LoVo (cell line): ENCODE measurements around the gene RBM17.
"Not testable (repeated sequence)": the region's sequence is repeated elsewhere in the genome, so short reads cannot be mapped to it uniquely, and the experiment has no call there.

Experiments used
- DNase-seq: peaks from one replicate; pipeline ENCODE4 v3.0.0-alpha.2; 2016; ENCODE audit warnings: low spot score

The RBM17 gene

DNA sequence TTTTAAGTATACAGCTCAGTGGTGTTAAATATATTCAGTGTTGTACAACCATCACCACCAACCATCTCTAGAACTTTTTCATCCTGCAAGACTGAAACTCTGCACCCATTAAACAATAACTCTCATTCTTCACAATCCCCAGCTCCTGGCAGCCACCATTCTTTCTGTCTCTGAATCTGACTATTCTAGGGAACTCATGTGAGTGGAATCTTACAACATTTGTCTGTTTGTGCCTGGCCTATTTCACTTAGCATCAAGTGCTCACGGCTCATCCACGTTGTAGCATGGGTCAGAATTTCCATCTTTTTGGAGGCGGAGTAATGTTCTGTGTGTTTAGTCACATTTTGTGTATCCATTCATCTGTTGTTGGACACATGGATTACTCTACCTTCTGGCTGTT, 73.1 kb downstream of the RBM17 start:
- DNase-seq: no peak

DNA sequence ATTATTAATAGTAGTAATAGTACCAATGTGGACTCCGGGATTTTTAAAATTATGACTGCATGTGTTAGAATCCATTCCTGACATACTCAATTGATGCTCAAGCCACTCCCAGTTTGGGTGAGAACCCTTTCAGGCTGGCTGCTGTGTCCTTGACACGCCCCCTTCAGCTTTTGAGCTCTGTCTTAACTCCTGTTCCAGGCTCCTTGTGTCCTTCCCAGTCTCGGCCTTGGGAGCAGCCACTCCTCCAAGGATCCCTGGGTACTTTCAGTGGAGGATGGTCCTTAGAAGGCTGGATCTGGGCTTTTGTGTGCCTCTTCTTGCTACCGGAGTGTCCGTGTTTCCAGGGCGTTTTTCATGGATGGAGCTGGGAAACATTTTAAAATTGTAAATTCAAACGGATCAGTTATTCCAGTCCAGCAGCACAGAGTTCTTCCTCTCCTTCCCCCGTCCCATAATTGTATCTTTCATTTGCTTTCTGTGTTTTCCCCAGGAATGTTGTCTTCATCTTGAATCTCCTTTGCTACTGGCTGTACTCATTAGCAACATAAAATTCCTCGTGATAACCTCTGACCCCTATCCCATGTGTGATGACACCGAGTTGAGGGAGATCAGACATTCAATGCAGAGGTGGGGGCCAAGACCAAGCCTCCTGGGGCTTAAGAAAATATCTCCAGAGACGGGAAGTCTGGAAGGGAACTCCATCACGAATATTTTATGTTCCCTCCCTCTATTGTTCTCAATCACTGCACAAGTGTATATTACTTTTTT, 73.9 kb downstream of the RBM17 start:
- no peak for DNase-seq

DNA sequence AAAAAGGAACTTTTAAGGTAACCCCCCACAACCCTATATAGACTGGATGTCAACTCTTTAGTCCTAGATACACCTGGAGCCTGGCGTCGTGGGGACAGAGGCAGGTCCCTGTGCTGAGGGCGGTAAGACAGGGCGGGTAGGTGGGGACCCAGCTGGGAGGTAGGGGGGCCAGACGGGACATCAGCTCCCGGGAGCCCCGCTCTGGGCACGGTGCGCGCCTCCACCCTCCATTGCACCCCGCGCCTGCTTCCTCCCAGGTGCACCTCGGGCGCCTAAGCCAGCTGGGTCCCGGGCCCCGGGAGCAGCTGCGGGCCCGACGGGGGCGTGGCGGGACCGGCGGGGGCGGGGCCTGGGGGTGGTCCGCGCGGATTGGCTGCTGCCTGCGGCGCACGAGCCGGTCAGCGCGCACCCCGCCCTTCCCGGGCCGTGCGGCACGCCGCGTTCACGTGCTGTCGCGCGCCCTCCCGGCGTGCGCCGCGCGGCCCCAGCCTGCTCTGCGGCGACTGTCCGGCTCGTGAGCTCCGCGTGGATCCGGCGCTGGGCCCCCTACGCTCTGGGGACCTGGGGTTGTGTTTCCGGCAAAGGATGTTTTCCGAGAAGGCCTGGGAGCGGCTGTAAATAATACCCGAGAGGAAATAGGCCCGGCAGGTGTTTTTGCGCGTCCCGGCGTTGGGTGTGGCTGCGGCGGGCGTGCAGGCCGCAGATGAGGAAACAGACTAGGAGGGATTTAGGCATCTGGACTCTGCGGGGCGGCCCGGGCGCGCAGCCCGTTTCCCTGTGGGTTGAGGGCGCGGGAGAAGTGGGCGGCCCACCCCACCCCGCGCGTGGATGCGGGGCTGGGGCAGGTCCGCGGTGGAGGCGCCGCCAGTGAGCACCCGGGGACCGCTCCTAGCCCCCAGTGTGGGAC, 74.8 kb downstream of the RBM17 start:
- peak; percentile 90 for DNase-seq

DNA sequence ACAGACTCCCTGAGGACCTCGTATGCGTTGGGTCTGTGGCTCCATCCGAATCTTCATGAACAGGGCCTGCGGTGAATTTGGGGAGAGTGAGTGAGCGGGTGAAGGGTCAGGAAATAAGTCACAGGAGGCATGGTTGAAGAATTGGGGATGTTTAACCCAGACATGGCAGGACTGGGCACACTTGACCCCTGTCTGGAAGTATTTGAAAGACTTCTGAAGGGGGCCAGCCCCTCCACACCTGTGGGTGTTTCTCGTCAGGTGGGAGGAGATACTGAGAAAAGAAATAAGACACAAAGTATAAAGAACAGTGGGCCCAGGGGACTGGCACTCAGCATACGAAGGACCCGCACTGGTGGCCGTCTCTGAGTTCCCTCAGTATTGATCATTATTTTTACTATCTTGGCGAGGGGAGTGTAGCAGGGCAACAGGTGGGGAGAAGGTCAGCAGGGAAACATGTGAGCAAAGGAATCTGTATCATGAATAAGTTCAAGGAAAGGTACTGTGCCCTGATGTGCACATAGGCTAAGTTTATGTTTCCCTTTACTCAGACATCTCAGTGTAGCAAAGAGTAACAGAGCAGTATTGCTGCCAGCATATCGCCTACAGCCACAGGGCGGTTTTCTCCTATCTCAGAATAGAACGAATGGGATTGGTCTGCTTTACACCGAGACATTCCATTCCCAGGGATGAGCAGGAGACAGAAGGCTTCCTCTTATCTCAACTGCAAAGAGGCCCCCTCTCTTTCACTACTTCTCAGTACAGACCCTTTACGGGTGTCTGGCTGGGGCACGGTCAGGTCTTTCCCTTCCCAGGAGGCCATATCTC, 75.6 kb downstream of the RBM17 start:
- DNase-seq: no peak

GRCh38 chr10:6165221-6165725, 76.4 kb downstream of the RBM17 start:
- DNase-seq: no peak

DNA sequence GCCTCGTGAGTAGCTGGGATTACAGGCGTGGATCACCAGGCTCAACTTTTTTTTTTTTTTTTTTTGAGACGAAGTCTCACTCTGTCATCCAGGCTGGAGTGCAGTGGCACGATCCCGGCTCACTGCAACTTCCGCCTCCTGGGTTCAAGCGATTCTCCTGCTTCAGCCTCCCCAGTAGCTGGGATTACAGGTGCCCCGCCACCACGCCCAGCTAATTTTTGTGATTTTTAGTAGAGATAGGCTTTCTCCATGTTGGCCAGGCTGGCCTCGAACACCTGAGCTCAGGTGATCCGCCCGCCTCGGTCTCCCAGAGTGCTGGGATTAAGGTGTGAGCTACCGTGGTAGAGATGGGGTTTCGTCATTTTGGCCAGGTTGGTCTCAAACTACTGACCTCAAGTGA, 77.1 kb downstream of the RBM17 start:
- not testable (repeated sequence) for DNase-seq
